ENCODE data around the gene DHX58.

DHX58 gene

DNA sequence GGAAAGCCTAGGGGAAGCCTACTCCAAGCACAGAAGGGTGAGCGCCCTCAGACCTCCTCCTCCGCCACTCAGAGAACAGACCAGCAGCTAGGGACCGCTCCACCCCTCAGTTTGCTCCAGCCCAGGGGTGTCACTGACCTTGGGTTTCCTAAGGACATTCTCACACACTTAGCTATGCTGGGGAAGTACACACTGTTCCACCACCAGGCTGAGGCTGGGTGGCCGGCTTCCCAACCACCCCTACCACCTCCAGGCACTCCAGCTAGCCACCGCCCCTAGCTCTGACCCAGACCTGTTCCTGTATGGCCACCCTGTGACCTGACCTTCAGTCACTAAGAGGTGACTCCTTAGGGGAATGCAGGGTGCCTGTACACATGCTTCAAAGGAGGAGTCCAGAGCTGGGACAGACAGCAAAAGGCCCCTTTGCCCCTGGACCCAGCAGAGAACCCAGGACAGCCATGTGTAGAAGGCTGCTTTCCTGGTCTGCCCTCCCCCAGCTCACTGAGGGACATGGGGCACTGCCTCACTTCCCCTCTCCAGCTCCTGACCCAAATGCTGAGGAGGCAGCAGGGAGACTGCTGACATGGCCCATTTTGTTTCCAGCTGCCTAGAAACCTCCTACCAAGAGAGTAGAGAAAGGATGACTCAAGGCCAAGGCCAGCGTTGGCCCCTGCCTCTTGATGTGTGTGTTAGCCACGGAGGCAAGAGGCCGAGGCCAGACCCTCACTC is 16.8 kb upstream of the DHX58 start:
- no peak for DNase-seq

DNA sequence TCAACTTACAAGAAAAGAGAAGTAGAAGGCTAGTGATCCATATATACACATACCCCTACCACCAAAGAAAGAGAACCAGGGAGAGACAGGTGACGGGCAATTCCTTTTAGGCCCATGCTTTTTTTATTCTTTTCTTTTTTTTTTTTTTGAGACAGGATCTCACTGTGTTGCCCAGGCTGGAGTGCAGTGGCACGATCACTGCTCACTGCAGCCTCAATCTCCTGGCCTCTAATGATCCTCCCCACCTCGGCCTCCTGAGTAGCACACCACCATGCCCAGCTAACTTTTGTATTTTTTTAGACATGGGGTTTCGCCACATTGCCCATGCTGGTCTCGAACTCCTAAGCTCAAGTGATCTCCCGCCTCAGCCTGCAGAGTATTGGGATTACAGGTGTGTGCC is 14.9 kb upstream of the DHX58 start:
- DNase-seq: no peak

DNA sequence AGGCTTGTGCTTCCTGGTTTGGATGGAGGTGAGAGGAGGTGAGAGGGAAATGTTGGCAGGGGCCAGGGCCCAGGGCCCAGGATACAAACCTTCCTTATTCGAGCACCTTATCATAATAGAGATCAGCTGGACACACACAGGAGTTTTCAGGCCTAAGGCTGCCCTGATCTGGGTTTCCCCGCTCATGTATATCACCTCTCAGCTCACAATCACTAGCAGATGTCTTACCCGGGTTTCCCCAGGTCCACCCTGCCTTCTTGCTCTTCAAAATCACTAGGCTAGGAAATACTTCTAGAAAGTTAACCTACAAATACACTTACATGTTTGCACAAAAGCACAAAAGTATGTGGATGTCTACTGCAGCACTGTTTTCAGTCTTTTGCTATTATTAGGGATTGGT is 14.3 kb upstream of the DHX58 start:
- no peak for DNase-seq

DNA sequence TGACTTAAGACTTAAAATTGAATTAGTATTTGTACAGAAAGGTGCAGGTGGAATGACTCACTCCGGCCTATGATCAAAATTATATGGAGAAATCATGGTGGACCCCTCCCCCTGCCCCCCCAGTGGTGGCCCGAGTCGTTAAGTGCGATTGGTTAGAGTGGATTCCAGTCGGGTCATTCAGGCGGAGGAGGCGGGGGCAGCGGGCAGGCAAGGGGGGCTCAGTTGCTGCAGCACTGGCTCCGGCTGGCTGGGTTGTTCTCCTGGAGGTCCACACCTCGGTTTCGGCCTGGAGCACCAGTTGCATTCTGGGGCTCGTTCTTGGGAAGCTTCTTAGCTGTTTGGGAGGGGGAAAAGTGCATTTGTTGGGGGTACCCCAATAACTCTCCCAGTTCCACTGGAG is 13.1 kb upstream of the DHX58 start:
- no peak for DNase-seq

DNA sequence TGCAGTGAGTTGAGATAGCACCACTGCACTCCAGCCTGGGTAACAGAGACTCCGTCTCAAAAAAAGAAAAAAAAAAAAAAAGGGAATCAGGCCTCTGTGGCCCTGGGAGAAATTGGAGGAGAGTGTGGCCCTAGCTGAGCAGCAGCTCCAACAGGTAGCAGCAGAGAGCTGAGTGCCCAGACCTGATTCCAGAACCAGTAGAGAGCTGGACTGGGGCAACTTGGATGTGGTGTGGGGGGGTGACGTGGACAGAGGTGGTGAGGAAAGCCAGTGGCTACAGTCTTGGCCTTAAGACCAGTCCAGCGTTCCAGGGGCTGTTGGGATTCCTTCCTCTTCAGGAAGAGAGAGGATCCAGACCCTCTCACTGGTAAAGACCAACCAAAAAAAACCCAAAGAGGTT is 11.7 kb upstream of the DHX58 start:
- no peak for DNase-seq

DNA sequence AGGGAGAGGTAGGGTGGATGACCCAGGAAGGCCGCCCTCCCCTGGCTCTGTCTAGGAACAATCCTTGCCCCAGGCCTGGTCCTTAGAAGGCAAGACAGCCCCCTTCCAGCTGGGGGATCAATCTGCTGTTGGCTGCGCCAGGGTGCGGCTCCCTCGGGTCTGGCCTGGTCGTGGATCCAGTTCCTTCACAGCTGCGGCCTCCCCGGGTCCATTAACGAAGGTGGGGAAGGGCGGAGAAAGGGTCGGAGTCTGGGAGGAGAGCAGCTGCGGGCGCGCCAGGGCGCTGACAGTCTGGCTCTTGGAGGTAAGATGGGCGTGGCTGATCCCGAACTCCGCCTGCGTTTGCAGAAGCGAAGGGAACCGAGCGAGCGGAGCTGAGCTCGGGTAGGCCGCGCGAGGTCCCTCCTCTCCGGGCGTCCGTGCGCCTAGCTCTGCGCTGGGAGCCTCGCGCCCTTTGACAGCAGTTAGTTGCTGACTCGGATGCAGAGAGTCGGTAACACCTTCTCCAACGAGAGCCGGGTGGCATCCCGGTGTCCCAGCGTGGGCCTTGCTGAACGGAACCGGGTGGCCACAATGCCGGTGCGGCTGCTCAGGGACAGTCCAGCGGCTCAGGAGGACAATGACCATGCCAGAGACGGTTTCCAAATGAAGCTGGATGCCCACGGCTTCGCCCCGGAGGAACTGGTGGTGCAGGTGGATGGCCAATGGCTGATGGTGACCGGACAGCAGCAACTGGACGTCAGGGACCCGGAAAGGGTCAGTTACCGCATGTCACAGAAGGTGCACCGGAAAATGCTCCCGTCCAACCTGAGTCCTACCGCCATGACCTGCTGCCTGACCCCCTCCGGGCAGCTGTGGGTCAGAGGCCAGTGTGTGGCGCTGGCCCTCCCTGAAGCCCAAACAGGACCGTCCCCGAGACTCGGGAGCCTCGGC is 10.1 kb upstream of the DHX58 start, which contains the start of gene HSPB9:
HSPB9 (plus strand) TSS at position 434 of the 933 bp plus-strand sequence; CDS start at position 481, 47 bp downstream.
- no peak for DNase-seq

DNA sequence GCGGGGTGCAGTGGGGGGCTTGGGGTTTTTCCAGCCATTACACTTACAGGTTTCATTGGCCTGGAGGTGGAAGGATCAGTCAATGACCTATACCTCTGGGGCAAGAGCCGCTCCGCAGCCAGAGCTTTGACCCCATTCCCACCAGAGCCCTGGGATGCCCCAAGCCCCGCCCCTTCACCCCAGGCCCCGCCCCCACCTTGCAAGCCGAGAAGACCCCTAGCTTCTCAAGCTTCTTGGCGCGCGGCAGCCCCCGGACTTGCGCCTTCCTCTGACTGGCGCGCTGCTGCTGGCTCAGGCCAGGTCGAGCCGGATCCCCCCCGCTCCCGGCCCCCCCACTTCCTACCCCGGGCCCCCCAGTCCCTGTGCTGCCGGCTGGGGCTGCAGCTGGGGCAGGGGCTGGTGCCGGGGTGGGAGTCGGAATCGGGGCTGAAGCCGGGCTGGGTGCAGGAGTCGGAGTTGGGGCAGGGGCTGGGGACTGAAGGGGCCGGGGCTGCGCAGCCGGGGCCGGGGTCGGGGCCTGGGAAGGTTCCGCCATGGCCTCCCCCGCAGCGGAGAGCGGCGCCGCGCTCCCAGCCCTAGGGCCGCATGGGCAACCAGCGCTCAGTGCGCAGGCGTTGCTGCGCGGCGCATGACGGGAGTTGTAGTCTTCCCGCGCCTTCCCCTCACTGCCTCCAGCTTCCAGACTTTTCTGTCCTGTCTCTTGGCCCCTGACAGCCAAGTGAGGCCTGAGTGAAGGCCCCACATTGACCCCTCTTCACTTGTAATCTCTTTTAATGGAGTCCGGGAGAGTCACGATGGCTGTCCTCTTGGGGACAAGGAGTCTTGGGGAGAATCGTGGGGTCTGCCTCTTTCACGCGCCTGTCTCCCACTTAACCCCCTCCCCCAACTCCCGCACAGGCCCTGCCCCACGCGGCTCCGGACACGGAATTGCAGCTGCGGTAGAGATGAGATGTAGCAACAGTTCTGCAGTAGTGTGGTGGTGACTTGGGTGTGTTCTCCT is 8.6 kb upstream of the DHX58 start, which contains the start of gene KAT2A:
KAT2A (minus strand) TSS at position 598 of the 1,000 bp plus-strand sequence; CDS start at position 535, 63 bp downstream.
- peak; percentile 69 for DNase-seq

DNA sequence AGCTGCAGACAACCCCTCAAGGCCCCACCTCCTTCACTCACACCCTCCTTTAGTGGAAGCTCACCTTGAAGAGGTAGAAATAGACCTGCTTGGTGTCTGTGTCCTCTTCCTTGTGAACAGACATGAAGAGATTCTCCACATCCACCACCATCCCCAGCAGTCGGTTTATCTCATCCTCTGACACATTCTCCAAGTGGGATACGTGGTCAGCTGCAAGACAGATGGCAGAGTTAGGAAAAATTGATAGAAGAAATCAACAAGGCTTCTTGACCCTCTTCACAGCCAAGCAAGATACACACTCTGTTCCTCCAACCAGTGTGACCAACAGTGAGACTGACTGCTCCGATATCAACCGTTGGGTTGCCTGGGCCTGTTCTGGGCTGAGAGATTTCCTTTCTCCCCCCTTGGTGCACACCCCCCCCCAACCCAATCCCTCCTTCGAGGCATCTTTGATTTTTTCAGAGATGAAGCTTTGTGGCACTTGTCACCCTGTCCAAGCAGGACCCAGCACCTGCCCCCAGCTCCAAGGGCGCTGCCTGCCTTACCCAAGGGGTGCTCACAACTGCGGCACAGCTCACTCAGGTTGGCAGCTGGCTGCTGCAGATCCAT is 7.8 kb upstream of the DHX58 start:
- no peak for DNase-seq

DNA sequence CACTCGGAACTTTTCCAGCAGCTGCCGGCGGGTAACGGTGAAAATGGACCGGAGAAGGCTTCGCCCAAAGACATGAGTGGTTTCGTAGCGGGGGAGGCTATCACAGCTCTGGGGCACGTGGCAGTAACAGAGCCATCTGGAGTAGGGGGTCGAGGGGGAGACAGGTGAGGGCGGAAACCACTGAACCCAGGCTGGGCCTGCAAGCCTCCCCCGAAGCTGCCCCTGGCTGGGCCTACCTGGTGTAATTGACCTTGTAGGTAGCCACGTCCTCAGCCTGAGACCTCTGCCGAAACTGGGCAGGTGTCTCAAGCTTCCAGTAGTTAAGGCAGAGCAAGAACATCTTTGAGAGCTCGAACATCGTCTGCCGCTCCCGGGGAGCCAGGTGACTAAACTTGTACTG is 6.8 kb upstream of the DHX58 start:
- DNase-seq: no peak

DNA sequence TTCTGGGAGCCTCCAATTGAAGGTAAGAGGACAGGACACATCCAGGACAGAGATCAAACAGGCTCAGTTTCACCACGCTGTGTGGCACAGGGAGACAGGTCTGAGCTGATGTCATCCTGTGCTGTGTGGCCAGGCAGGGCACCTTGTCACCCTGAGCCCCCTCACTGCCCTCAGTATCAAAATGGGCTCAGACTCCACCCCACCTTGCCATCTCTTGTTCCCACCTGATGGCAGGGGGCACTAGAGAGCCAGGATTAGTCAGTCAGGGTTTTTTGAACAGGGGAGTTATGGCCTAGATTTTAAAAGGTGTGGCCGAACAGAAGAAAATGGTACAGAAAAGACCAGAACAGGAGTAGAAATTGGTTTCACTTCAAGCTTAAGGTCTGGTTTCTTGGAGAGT is 6.0 kb upstream of the DHX58 start:
- DNase-seq: no peak

DNA sequence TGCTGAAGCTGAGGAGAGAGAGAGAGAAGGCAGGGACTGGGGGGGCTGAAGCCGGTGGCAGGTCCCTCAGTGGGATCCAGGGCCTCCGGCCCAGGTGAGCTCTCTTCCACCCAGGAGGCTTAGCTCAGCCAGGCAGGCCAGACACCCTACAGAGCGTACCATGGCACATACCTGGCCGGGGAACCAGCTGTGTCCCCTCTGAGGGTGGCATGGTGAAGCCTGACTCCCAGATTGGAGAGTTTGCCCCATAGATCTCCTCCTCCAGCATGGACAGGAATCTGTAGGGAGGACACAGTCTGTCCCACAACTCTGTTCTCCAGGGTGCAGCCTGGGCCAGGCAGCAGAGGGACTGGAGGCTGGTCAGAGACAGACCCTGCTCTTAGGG is 5.6 kb upstream of the DHX58 start:
- DNase-seq: no peak

DNA sequence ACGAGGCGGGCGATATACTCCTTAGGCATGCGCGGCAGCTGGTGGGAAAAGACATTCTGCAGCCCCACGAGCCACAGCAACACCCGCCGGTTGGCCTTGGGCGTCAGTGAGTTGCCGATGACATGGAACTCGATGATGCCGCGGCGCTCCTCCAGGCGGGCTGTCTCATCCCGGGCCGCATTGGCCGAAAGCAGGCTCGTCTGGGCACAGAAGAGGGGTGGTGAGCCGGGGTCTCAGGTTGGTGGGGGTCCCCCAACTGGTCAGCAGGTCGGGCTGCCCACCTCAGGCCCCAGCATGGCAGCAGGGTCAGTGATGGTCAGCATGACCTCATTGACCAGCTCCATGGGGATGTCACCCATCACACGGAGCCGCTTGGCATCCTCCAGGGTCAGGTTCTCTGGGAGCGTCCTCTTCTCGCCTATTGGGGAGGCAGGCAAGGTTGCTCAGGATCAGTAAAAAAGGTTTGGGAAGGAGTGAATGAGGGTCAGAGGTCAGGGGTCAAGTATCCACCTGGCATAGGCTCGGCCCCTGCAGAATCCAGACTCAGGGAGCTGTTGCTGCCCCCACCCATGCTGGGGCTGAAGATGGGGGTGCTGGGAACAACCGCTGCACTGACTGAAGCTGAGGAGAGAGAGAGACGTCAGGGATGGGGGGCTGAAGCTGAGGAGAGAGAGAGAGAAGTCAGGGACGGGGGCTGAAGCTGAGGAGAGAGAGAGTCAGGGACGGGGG is 5.0 kb upstream of the DHX58 start:
- no peak for DNase-seq

DNA sequence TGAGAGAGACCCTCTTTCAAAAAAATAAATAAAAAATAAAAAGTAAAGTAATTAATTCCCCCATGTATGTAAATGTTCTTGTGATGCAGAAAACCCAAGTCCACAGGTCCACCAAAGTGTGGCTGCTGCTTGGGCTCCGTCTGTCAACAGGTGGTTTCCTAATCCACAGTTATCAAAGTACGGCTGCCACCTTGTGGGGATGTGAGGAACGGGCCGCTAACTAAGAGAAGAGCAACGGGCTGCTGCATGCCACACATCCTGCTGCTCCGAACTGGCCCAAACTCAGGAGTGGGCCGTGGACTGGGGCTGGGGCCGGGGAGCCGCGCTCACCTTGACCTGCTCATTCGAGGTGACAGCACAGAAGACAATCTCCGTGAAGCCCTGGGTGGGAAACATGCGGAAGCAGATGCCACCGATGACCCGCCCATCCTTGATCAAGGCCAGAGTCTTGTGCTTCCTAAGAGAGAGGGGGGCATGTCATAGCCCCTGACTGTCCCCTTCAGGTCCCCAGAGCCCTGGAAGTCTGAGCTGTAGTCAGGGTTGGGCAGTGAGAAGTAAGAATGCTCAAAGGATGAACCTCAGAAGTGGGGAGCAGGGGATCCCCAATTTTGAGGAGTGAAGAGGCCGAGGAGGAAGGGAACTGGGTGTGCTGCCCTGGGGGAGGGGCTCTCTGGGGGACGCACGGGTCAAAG is 4.3 kb upstream of the DHX58 start:
- DNase-seq: peak; percentile 82

DNA sequence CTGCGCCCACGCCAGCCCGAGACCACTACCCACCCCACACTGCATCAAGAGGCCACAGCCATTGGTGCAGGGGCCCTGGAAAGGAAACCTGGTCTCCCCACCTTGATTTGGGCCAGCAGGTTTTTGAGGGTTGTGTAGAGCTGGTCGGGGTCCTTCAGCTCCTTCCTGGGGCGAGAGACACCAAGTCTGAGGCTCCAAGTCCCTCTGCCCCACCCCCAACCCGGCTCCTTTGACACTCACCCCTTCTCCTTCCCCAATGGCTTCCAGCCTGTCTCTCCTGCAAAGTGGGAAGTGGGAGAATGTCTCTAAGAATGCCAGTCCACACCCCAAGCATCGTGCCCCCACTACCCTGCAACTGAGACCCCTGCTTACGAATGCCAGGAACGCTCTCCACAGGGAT is 1.6 kb upstream of the DHX58 start:
- no peak for DNase-seq

DNA sequence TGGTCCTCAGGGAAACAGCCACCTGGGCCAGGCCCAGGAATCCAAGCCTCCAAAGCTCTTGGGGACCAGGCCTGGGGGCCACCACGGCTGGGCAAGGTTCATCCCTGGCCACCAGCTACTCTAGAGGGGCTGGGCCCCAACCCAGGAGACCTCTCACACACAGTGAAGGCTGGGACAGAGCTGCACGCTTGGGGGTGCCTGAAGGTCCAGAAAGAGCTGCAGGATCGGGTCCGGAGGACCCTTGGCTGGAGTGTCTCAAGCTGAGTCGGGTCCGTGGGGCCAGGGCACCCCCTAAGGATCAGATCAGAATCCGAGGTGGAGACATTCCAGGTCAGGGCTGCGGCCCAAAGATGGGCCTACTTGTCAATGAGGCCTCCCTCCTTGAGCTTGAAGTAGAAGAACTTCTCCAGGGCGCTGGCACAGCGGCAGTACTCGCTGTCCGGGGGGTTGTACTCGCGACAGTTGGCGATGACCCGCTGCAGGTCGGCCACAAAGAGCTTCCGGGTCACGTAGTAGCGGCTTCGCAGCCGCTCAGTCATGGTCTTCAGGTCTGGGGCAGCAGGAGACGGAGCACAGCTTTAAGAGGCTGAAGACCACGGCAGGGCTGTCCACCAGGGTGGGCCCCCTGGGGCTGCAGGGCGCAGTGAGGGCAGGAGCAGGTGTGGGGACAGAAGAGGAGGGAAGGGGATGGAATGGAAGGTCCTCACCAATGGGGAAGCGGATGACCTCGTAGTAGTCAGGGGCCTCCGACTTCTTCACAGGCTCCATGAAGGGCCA is 967 bp upstream of the DHX58 start:
- no peak for DNase-seq

DNA sequence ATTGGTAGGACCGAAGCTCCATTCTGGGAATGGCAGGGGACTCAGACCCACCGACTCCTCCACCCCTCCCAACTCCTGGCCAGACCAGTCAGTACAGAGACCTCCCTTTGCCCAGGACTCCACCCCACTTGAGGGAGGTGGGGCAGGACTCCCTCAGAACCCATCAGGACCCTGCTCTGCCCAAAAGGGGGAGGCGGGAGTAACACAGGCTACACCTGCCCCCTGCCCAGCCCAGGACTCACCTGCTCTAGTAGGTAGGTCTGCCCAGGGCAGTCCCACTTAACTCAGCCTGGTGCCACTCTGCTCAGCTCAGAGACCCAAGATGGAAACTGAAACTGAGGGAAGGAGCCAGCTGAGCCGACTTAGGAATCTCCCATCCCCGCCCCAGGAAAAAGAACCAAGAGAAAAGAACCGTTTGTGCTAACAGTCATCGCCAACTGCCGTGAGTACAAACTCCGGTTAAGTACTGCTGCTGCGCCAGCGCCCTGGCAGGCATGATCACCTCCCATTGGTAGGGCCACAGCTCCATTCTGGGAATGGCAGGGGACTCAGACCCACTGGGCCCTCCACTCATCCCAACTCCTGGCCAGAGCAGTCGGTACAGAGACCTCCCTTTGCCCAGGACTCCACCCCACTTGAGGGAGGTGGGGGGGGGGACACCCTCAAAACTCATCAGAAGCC is 503 bp downstream of the DHX58 start:
- no peak for DNase-seq

DNA sequence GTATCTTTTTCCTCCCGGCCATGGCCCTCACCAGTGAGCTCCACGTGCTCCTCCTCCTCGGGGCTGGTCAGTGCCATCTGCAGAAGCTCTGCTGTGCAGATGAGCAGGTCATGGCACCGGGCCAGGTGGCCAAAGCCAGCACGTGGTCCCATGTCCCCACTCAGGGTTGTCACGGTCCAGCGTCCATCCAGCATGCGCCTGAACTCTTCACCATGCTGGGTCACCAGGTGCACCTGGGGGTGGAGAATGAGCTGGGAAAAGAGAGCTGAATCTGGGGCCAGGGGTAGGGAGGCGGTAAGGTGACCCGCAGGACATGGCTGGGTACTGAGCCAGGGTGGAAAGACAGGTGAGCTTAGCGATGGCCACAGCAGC is 1.3 kb downstream of the DHX58 start:
- DNase-seq: no peak

DNA sequence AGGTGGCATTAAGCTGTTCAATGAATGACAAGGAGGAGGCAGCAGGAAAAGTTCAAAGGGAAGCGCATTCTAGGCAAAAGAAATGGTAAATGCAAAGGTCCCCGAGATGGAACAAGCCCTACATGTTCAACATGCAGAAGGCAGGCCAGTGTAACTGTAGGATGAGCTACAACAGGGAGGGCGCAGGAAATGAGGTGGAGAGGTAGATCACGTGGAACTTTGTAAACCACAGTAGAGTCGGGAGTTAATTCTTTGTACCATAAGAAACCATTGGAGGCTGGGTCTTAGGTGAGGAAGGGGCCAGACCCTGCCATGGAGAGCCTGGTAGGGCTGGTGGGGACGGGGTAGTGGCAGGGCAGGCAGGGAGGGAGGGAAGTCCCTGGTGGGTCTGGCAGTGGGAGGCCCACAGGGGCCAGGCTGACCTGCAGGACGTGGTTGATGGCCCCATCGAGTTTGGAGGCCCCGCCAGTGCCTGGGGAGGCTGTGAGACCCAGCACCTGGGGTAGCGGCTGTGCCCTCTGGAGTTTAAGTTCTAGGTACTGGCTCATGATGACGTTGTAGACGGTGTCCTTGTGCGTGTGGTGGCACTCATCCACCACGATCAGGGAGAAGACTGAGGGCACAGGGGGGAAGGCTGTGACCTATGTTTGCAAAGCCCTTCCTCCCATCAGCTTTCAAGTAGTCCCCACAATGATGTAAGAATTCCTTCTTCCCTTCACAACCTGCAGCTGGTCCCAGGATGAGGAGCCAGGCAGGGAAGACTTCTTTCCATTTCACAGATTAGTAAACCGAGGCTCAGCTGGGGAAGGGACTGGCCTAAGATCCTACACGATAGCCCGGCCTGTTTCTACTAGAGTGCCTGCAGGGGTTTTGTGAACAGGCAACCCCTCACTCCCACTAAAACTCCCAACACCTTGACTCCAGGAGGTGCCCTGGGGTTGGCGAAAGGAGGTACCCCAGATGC is 1.9 kb downstream of the DHX58 start:
- no peak for DNase-seq
